ENCODE data around the gene NRM.
"Not testable (repeated sequence)": the region's sequence is repeated elsewhere in the genome, so short reads cannot be mapped to it uniquely, and the experiment has no call there.

Gene NRM

GRCh38 chr6:30724906-30725667 is 34.3 kb upstream of the NRM start:
- DNase-seq (no peak), ATAC-seq (ENCODE audit: insufficient read depth, low read depth) (no peak)
- TF ChIP-seq, protein P1, sequence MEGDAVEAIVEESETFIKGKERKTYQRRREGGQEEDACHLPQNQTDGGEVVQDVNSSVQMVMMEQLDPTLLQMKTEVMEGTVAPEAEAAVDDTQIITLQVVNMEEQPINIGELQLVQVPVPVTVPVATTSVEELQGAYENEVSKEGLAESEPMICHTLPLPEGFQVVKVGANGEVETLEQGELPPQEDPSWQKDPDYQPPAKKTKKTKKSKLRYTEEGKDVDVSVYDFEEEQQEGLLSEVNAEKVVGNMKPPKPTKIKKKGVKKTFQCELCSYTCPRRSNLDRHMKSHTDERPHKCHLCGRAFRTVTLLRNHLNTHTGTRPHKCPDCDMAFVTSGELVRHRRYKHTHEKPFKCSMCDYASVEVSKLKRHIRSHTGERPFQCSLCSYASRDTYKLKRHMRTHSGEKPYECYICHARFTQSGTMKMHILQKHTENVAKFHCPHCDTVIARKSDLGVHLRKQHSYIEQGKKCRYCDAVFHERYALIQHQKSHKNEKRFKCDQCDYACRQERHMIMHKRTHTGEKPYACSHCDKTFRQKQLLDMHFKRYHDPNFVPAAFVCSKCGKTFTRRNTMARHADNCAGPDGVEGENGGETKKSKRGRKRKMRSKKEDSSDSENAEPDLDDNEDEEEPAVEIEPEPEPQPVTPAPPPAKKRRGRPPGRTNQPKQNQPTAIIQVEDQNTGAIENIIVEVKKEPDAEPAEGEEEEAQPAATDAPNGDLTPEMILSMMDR (IDR thresholded peaks at IDR 0.05; ENCODE audit: borderline replicate concordance, extremely low read depth, low read length, poor library complexity, severe bottlenecking) = no peak
- TF ChIP-seq EZH2 (IDR thresholded peaks at IDR 0.05; ENCODE audit: borderline replicate concordance, low read depth, low read length, severe bottlenecking) = no peak
- Histone ChIP-seq H3K4me3 (ENCODE audit: low read depth in 1 of 2, low read length in 2 of 2) (no peak overlapping the region), H3K4me2 (ENCODE audit: insufficient read depth, low read length) (peak overlapping the region; percentile 86; the same call in 1 of the 2 replicates), H3K27me3 (ENCODE audit: insufficient read depth, low read length, poor library complexity) (no peaks in the 10 kb centered on the region), H3K9ac (ENCODE audit: low read depth, low read length) (no peak overlapping the region), H4K20me1 (ENCODE audit: insufficient read depth, low read length) (peaks cover 54% of the 10 kb centered on the region), H3K79me2 (ENCODE audit: insufficient read depth, low read length) (peaks cover 58% of the 10 kb centered on the region), H3K9me3 (ENCODE audit: insufficient read depth, low read length, severe bottlenecking) (no peaks in the 10 kb centered on the region), H2AFZ (ENCODE audit: low read depth, low read length) (no peak overlapping the region), H3K4me1 (ENCODE audit: insufficient read depth, low read length) (peaks cover 33% of the 10 kb centered on the region), H3K36me3 (ENCODE audit: insufficient read depth, low read length) (peaks cover 78% of the 10 kb centered on the region), H3K27ac (ENCODE audit: low read length) (no peak overlapping the region)

- ATAC-seq (ENCODE audit: insufficient read depth, low read depth); H2AFZ ChIP-seq (ENCODE audit: low read depth, low read length); H3K27ac ChIP-seq (ENCODE audit: low read length); H3K9me3 ChIP-seq (ENCODE audit: insufficient read depth, low read length, severe bottlenecking); H3K27me3 ChIP-seq (ENCODE audit: insufficient read depth, low read length, poor library complexity): not testable (repeated sequence)
- peaks cover 67% of the 10 kb centered on the region for H3K79me2 ChIP-seq (ENCODE audit: insufficient read depth, low read length)
- peaks cover 39% of the 10 kb centered on the region for H3K4me1 ChIP-seq (ENCODE audit: insufficient read depth, low read length)
- DNase-seq = peak; percentile 23
- peaks cover 71% of the 10 kb centered on the region for H3K36me3 ChIP-seq (ENCODE audit: insufficient read depth, low read length)
- H3K4me2 ChIP-seq (ENCODE audit: insufficient read depth, low read length) = peak overlapping the region; percentile 86
- TF ChIP-seq, protein P1 (IDR thresholded peaks at IDR 0.05; ENCODE audit: borderline replicate concordance, extremely low read depth, low read length, poor library complexity, severe bottlenecking) = peak; percentile 35
- peak overlapping the region; percentile 98 for H3K9ac ChIP-seq (ENCODE audit: low read depth, low read length)
- peak overlapping the region in 1 of 2 experiments; percentile 99; a peak in 2 of 4 replicates for H3K4me3 ChIP-seq (ENCODE audit: low read depth in 1 of 2, low read length in 2 of 2)
- peaks cover 54% of the 10 kb centered on the region for H4K20me1 ChIP-seq (ENCODE audit: insufficient read depth, low read length)
These were observed 33.3 kb upstream of the NRM start for GRCh38 chr6:30723843-30724741.

DNA sequence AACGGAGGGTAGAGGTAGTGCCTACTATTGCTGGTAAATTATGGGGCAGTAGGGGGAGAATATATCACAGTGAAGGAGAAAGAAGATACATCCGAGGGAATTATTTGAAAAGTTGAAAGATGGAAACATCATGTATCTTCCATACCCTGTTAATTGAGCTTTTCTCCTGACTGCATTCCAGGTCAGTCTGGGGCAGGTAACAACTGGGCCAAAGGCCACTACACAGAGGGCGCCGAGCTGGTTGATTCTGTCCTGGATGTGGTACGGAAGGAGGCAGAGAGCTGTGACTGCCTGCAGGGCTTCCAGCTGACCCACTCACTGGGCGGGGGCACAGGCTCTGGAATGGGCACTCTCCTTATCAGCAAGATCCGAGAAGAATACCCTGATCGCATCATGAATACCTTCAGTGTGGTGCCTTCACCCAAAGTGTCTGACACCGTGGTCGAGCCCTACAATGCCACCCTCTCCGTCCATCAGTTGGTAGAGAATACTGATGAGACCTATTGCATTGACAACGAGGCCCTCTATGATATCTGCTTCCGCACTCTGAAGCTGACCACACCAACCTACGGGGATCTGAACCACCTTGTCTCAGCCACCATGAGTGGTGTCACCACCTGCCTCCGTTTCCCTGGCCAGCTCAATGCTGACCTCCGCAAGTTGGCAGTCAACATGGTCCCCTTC is 32.5 kb upstream of the NRM start:
- H3K36me3 ChIP-seq (ENCODE audit: insufficient read depth, low read length) = peaks cover 68% of the 10 kb centered on the region
- H3K4me2 ChIP-seq (ENCODE audit: insufficient read depth, low read length) = peak overlapping the region; percentile 86
- H4K20me1 ChIP-seq (ENCODE audit: insufficient read depth, low read length) = peaks cover 54% of the 10 kb centered on the region
- peaks cover 47% of the 10 kb centered on the region for H3K4me1 ChIP-seq (ENCODE audit: insufficient read depth, low read length)
- H3K9me3 ChIP-seq (ENCODE audit: insufficient read depth, low read length, severe bottlenecking); H3K27me3 ChIP-seq (ENCODE audit: insufficient read depth, low read length, poor library complexity); DNase-seq; ATAC-seq (ENCODE audit: insufficient read depth, low read depth); H2AFZ ChIP-seq (ENCODE audit: low read depth, low read length): not testable (repeated sequence)
- peak overlapping the region; percentile 98 for H3K9ac ChIP-seq (ENCODE audit: low read depth, low read length)
- H3K4me3 ChIP-seq (ENCODE audit: low read depth in 1 of 2, low read length in 2 of 2) = peak overlapping the region; percentile 4 to 99; a peak in 3 of 4 replicates
- peaks cover 75% of the 10 kb centered on the region for H3K79me2 ChIP-seq (ENCODE audit: insufficient read depth, low read length)
- H3K27ac ChIP-seq (ENCODE audit: low read length) = peak overlapping the region; percentile 93
